C1 segment of cervical spinal cord (tissue), 14 donors: Measurements from ENCODE around the gene SPTBN1.
"Not testable (repeated sequence)": the region's sequence is repeated elsewhere in the genome, so short reads cannot be mapped to it uniquely, and the experiment has no call there.

Experiments
- DNase-seq, 14 donors: peaks; one replicate each; lab custom pipeline; 2025; lab: John Stamatoyannopoulos, UW

SPTBN1 gene

GRCh38 chr2:54502731-54503130 is 46.6 kb downstream of the SPTBN1 start:
- no peak for DNase-seq

- peak in 4 of 14 donors; percentile 7 to 18 (median 14) for DNase-seq
These were observed 47.1 kb downstream of the SPTBN1 start for GRCh38 chr2:54503192-54503591.

- DNase-seq, result no peak
These were observed 47.7 kb downstream of the SPTBN1 start for GRCh38 chr2:54503828-54504227.

- DNase-seq, result no peak
These were observed 48.7 kb downstream of the SPTBN1 start for GRCh38 chr2:54504866-54505265.

- no peak for DNase-seq
These were observed 52.4 kb downstream of the SPTBN1 start for GRCh38 chr2:54508541-54508940.

- DNase-seq, result not testable (repeated sequence)
These were observed 52.9 kb downstream of the SPTBN1 start for GRCh38 chr2:54509043-54509442.

GRCh38 chr2:54510916-54511315 is 54.8 kb downstream of the SPTBN1 start:
- no peak for DNase-seq

- no peak for DNase-seq
These were observed 56.1 kb downstream of the SPTBN1 start for GRCh38 chr2:54512183-54512582.

- no peak for DNase-seq
These were observed 56.7 kb downstream of the SPTBN1 start for GRCh38 chr2:54512663-54513362.

GRCh38 chr2:54513363-54513715 is 57.2 kb downstream of the SPTBN1 start:
- DNase-seq, result no peak

GRCh38 chr2:54514822-54515569 is 58.9 kb downstream of the SPTBN1 start:
- DNase-seq, result no peak

- no peak for DNase-seq
These were observed 60.7 kb downstream of the SPTBN1 start for GRCh38 chr2:54516842-54517241.

GRCh38 chr2:54518016-54518415 is 61.9 kb downstream of the SPTBN1 start:
- not testable (repeated sequence) for DNase-seq

GRCh38 chr2:54518430-54518829 is 62.3 kb downstream of the SPTBN1 start:
- no peak for DNase-seq

- DNase-seq, result no peak
These were observed 63.8 kb downstream of the SPTBN1 start for GRCh38 chr2:54519841-54520459.

GRCh38 chr2:54520687-54521086 is 64.6 kb downstream of the SPTBN1 start:
- DNase-seq, result no peak

- peak in 2 of 14 donors; percentile 9 to 14 for DNase-seq
These were observed 66.6 kb downstream of the SPTBN1 start for GRCh38 chr2:54522624-54523281.

GRCh38 chr2:54523324-54523959 is 67.3 kb downstream of the SPTBN1 start:
- DNase-seq, result no peak

- no peak for DNase-seq
These were observed 68.3 kb downstream of the SPTBN1 start for GRCh38 chr2:54524226-54524991.

GRCh38 chr2:54525321-54525720 is 69.2 kb downstream of the SPTBN1 start:
- no peak for DNase-seq
